Measurements from ENCODE around the gene PDLIM3. TPM values are rescaled to one million over a fixed set of nuclear protein-coding genes. Genes with fewer than 3 reads are reported as not detected.

Gene PDLIM3
- polyA plus RNA-seq, 1 donor (not counting 4 experiments of a cell fraction or from before 2014, with no cell fraction given), result not detected

- no peaks in the 10 kb centered on the region for H3K9me1 ChIP-seq (ENCODE audit: control insufficient read depth, extremely low read depth, insufficient read depth, low read length)
- dilution Hi-C loops (cut with MboI; ENCODE audit: extremely low pct_ligation_motif_present, low sequenced_read_pairs), result no loop called here
- FAIRE-seq (no peak), DNase-seq (ENCODE audit: low read depth, low spot score) (no peak)
- H3K79me2 ChIP-seq (ENCODE audit: control insufficient read depth, insufficient read depth, low read length), result no peaks in the 10 kb centered on the region
- H4K20me1 ChIP-seq (ENCODE audit: control insufficient read depth, extremely low read depth, insufficient read depth, low read length), result no peaks in the 10 kb centered on the region
- no peak overlapping the region for H3K4me3 ChIP-seq (ENCODE audit: control insufficient read depth in 2 of 3, extremely low read depth in 1 of 3, insufficient read depth in 2 of 3, low read depth in 1 of 3, low read length in 3 of 3)
- no peak overlapping the region for H2AFZ ChIP-seq (ENCODE audit: control insufficient read depth, low read length)
- H3K27ac ChIP-seq (ENCODE audit: control insufficient read depth, insufficient read depth, low read length), result no peak overlapping the region
- TF ChIP-seq CTCF (optimal IDR thresholded peaks at IDR 0.05 in 1 of 3, IDR thresholded peaks at IDR 0.05 in 1 of 3, conservative IDR thresholded peaks at IDR 0.05 in 1 of 3; ENCODE audit: extremely low read depth in 1 of 3, insufficient read depth in 2 of 3, low read length in 3 of 3), result no peak
- TF ChIP-seq EZH2 (IDR thresholded peaks at IDR 0.05; ENCODE audit: low read length), result no peak
- no peaks in the 10 kb centered on the region for H3K36me3 ChIP-seq (ENCODE audit: control insufficient read depth in 2 of 2, extremely low read depth in 1 of 2, insufficient read depth in 2 of 2, low read length in 2 of 2)
- H3K4me2 ChIP-seq (ENCODE audit: control insufficient read depth, extremely low read depth, insufficient read depth, low read depth, low read length), result no peak overlapping the region
- no peaks in the 10 kb centered on the region for H3K4me1 ChIP-seq (ENCODE audit: control insufficient read depth, extremely low read depth, insufficient read depth, low read length)
- H3K9me3 ChIP-seq (ENCODE audit: control insufficient read depth, low read depth, low read length), result no peaks in the 10 kb centered on the region
- H3K9ac ChIP-seq (ENCODE audit: control insufficient read depth, extremely low read depth, insufficient read depth, low read length), result no peak overlapping the region
- peaks cover 3% of the 10 kb centered on the region for H3K27me3 ChIP-seq (ENCODE audit: control insufficient read depth, extremely low read depth, insufficient read depth, low read length)
Measured at GRCh38 chr4:185461565-185461964, 73.7 kb downstream of the PDLIM3 start.

DNA sequence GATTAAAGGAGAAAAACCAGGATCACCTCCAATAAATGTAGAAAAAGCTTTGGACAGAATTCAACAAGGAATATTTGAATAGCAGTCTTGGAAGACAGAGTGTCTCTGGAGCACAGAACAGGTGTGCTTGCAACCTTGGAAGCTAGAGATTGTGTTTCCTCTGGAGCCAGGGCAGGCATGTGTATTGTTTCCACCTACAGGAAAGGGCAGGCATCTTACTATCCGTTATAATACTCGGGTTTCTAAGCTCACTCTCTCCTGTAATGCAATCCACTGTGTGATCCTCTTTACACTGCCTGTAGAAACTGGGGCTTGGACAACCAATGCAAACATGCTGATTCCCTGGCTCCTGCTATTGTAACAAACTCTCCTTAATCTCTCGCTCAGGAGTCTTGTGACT is 78.2 kb downstream of the PDLIM3 start:
- dilution Hi-C loops (cut with MboI; ENCODE audit: extremely low pct_ligation_motif_present, low sequenced_read_pairs), result no loop called here
- H2AFZ ChIP-seq (ENCODE audit: control insufficient read depth, low read length), result no peak overlapping the region
- TF ChIP-seq CTCF (optimal IDR thresholded peaks at IDR 0.05 in 1 of 3, IDR thresholded peaks at IDR 0.05 in 1 of 3, conservative IDR thresholded peaks at IDR 0.05 in 1 of 3; ENCODE audit: extremely low read depth in 1 of 3, insufficient read depth in 2 of 3, low read length in 3 of 3) (no peak), EZH2 (IDR thresholded peaks at IDR 0.05; ENCODE audit: low read length) (no peak)
- no peak overlapping the region for H3K4me3 ChIP-seq (ENCODE audit: control insufficient read depth in 2 of 3, extremely low read depth in 1 of 3, insufficient read depth in 2 of 3, low read depth in 1 of 3, low read length in 3 of 3)
- no peaks in the 10 kb centered on the region for H3K27me3 ChIP-seq (ENCODE audit: control insufficient read depth, extremely low read depth, insufficient read depth, low read length)
- FAIRE-seq (no peak), DNase-seq (ENCODE audit: low read depth, low spot score) (no peak)
- no peaks in the 10 kb centered on the region for H3K9me1 ChIP-seq (ENCODE audit: control insufficient read depth, extremely low read depth, insufficient read depth, low read length)
- H3K9ac ChIP-seq (ENCODE audit: control insufficient read depth, extremely low read depth, insufficient read depth, low read length), result no peak overlapping the region
- H3K27ac ChIP-seq (ENCODE audit: control insufficient read depth, insufficient read depth, low read length), result no peak overlapping the region
- H3K4me1 ChIP-seq (ENCODE audit: control insufficient read depth, extremely low read depth, insufficient read depth, low read length), result no peaks in the 10 kb centered on the region
- H3K79me2 ChIP-seq (ENCODE audit: control insufficient read depth, insufficient read depth, low read length), result no peaks in the 10 kb centered on the region
- no peaks in the 10 kb centered on the region for H3K36me3 ChIP-seq (ENCODE audit: control insufficient read depth in 2 of 2, extremely low read depth in 1 of 2, insufficient read depth in 2 of 2, low read length in 2 of 2)
- H4K20me1 ChIP-seq (ENCODE audit: control insufficient read depth, extremely low read depth, insufficient read depth, low read length), result no peaks in the 10 kb centered on the region
- H3K4me2 ChIP-seq (ENCODE audit: control insufficient read depth, extremely low read depth, insufficient read depth, low read depth, low read length), result no peak overlapping the region
- H3K9me3 ChIP-seq (ENCODE audit: control insufficient read depth, low read depth, low read length), result no peaks in the 10 kb centered on the region

Data from keratinocyte (primary cell).